Left lobe of liver (tissue), 2 donors: ENCODE data around the gene TBX10. TPM values are rescaled to one million over a fixed set of nuclear protein-coding genes. Genes with fewer than 3 reads are reported as not detected.
"Not testable (repeated sequence)": the region's sequence is repeated elsewhere in the genome, so short reads cannot be mapped to it uniquely, and the experiment has no call there.

Source experiments
- ATAC-seq: fragments of 200-7000 bp; cut with Tn5 transposase; one replicate; pipeline ENCODE4 v1.9.1; 2020; ENCODE audit warnings: mild to moderate bottlenecking, moderate library complexity
- DNase-seq: peaks from one replicate; pipeline ENCODE4 v3.0.0-alpha.2; 2020; ENCODE audit warnings: low spot score
- total RNA-seq: library from RNA; stranded (reverse); gene quantifications from one replicate; pipeline ENCODE4 v1.2.1, GENCODE V29; 2021
- donor health status: DM: no; HTN: no; CAD: no; lungs with moderate emphysema.
- donor health status: DM: no; HTN: yes; CAD: no.

TBX10 gene
- total RNA-seq, 1 donor from 2014 or later = 0.15 TPM

DNA sequence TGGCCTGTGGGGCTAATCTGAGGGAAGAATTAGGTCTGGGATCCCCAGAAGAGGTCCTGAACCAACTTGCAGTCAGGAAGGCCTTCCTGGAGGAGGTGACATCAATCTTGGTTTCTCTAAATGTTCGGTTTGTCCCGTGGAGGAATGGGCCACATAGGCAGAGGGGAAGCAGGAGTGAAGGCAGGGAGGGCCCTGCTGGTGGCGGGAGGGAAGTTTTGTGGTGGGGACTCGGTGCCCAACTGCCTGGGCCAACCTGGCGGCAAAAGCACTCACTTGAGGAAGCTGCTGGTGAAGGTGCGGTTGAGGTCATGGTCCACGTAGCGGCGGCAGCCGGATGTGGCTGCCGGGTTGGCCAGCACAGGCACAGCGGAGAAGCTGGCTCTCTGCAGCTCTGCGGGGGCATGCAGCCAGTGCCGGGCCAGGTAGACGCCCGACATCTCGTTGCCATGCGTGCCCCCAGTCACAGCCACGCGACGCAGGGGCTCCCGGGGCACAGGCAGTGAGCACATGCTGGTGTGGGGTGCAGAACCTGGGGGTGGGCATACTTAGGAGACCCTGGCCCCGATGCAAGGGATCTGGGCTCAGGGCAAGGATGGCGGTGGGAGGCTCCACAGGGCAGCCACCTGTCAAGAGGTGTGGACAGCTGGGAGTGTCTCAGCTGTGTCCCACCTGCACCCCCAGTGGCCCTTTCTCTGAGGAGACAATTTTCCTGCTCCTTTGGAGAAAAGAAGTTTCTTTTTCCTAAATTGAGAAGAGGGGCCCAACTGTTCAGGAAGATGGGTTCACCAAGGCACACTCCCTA lies 7.2 kb upstream of the TBX10 start:
- DNase-seq = no peak

DNA sequence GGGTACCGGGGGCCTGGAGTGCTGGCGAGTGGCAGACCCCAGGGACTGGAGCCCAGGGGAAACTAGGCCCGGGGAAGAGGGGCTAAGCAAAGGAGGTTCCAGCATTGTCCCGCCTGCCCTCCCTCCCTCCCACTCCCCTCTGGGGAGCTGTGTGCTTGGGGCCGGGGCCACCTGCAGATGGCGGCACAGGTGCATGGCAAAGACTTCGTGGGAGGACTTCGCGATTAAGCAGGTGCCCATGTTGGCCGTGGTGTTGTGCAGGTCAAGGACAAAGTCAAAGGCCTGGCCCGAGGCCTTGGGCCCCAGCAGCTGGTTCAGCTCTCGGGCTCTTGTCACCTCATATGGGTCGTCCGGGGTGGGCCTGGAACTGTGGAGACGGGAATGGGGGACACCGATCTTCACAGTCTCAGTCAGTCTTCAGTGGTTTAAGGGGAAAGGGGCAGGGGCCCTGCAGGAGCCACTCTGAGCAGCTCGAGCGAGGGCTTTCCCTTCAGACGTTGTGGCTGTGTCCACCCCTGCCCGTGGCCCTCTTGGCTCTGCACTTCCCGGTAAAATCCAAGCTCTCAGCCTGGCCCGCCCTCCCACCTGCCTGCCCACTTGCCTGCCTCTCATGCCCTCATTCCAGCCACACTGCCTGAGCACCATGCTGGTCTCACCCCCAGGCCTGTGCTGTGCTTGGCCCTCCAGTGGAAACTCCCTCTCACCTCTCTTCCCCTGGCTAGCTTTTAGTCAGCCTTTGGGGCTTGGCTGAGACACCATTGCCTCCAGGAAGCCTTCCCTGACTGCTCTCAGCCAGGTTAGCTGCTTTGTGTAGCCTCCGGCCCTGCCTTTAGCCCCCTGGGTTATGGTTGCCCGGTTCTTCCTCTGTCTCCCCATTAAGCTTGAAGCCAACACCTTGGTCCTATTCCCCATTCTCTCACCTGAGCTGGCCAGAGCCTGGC lies 6.2 kb upstream of the TBX10 start:
- ATAC-seq = no peak
- no peak for DNase-seq

More for the DNA sequence above, 7.2 kb upstream of the TBX10 start:
- ATAC-seq = no peak

DNA sequence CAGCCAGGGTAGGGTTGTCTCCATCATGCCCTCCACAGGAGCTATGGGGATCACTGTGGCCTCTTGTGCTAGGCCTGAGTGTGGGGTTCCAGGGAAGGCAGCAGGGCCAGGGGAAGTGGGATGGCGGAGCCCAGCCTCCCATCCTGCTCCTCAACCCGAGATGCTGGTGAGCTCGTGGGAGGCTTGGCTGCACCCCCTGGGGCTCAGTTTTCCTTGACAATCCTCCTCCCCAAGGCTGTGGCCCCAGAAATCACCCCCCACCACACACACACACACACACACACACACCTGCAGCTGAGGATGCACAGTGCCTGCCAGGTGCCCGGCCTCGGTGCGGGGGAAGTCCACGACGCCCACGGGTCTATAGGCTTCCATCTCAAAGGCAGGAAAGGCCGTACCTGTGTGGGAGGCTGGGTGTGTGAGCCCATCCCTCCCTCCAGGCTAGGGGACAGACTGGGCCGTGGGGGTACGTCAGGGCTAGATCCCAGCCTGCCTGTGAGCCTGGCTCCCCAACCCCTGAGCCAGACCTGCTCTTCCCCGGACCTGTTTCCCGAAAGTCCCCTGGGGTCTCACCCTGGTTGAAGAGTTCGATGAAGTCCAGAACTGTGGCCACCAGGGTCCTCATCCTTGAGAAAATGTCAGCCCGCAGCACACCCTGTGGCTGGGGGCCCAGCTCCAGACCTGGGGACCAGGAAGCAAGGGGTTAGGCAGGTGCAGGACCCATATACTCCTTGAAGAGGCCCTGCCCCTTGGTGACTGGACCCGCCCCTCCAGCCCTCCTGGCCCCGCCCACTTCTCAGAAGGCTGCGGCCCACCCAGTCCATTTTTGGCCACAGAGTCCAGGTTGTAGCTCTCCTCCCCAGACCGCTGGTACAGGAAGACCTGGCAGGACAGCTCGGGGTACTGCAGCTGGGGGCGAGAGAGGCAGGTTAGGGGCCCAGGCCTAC lies 5.2 kb upstream of the TBX10 start:
- ATAC-seq = no peak
- DNase-seq = no peak

DNA sequence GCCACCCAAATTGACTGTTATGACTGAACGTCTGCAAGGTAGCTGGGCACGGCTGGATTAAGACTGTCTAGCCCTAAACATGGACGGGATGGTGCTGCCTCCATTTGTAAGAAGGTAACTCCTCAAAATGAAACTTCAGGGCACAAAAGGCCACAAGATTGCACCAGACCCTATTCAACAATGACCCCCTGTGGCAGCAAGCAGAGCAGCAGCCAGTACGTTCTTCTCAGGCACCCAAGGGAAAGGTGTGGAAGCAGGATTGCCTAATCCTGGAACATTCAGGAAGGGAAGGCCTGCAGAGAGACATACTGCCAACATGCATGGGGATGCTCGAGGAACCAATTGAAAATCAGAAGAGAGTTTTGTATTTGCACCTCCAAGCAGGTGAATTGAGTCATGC lies 4.5 kb upstream of the TBX10 start:
- no peak for DNase-seq
- ATAC-seq = peak; percentile 57

DNA sequence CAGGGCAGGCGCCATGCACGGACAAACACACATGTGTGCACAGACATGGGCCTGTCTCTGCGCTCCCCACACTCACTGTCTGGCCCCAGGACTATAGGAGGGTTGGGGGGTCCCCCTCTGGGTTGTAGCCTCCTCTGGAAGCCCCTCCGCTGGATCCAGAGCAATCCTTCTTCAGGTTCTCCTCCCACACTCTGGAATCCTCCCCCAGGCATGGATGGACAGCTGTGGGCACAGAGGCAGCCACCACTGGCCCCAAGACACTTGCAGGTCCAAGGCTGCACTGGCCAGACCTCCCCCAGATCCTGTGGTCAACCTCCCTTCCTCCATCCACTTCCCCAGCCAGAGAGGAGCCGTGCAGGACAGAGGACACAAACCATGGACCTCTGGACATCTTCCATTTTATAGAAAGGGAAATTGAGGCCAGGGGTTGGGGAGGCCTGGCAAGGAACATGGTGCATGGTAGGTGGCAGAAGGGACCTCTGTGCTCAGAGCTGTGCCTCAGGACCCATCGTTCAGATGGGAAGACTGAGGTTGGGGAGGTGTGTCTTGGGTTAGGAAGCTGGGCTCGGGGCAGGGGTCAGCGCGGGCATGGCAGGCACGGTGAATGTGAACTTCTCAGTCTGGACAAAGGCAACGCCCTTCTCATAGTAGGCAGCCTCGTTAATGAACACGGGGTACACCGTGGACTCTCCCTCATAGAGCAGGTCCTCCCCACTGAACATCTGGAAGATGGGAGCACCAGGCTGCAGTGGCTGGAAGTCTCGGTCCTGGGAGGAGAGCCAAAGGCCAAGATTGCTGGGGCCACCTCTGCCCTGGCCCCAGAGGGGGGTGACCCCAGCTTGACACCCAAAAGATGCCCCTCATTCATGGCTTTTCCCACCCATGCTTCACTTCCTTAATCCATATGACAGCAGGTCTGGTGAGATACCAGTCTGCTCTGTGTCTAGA lies 2.9 kb upstream of the TBX10 start:
- DNase-seq (no peak), ATAC-seq (no peak)

DNA sequence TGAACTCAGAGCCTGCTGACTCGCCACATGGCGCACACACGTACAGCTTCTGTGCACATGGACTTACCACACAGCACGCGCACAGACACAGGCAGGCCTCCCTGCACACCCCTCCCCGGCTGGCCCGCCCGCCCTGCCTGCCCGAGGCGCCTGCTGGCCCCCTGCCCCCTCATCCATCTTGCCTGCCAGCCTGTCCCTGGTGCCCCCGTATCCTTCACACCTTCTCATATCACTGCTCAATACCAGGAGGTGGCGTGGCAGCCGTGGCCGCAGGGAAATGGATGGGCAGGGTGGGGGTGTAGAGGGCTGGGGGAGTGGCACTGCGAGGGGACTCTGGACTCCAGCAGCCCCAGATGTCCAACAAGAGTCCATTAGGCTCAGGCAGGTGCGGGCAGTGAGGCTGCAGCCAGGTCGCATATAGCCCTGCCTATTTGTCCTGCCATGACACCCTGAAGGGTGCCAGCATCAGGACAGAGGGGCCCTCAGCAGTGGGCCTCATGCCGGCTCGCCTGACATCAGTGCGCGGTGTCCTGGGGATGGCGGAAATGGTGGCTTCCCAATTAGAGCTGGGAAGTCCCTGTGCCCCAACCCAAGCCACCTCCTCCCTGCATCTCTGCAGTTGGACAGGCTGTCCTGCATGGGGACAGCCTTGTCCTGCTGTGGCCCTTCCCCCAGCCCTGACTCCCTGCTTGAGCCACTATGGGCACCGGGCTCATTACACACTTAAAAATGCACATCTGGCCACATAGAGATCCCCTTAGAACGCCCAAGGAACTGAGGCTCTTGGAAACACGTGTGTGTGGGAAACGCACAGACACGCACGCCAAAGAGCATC lies 2.0 kb upstream of the TBX10 start:
- no peak for DNase-seq

DNA sequence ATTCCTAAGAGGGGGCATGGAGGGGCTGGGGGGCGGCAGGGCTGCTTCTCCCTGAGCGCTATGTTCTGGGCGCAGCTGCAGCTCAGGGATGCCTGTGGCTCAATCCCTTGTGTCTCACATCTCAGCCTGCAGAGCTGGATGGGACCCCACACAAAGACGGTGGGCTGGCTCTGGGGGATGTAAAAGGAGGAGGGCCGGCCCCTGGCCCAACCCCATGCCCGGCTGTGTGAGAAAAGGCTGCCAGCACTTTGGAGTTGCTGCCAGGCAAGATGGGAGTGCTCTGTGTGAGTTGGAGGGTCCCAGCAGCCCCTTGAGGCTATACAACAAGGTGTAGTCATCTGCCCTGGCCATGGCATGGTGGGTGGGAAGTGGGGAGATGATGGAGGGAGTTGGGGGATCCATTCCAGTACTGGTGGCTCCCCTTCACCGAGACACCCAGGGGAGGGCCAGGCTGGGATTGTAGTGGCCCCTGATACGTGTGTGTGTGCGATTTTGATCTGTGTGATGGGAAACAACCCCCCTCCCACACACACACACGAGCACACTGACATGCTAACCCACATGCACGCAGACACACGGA lies 1.3 kb upstream of the TBX10 start:
- no peak for DNase-seq
- ATAC-seq = no peak

More for the DNA sequence above, 2.0 kb upstream of the TBX10 start:
- no peak for ATAC-seq

DNA sequence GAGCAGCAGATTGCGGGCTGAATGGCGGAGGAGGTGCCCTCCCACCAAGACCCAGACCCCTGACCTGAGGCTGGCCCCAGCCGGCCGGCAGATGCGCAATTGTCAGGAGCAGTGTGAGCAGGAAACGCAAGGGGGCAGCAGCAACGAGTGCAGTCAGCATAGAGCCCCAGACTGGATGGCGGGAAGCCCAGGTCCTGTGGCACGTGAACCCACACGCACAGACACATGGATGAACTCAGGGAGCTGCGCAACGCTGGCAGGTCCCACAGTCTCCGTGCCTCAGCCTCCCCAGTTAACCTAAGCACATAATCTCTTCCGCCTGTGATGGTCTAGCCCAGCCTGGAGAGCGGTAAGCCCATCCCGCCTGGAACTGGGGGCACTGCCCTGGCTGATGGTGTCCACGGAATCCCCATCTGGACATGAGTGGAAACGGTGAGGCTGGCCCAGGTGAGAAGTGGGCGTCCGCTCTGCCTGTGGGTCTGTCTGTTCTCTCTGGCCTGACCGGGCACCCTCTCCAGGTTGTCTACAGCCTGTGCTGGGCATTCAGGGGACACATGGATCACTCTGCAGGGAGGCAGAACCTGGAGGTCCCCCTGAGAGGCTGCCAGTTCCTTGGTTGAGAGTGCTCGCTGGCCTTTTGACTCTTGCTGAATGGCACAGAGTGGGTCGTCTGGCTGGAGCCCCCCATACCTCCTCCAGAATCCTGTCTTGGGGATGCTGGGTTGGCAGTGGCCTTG lies 626 bp upstream of the TBX10 start:
- DNase-seq (peak; percentile 86), ATAC-seq (peak; percentile 95)

DNA sequence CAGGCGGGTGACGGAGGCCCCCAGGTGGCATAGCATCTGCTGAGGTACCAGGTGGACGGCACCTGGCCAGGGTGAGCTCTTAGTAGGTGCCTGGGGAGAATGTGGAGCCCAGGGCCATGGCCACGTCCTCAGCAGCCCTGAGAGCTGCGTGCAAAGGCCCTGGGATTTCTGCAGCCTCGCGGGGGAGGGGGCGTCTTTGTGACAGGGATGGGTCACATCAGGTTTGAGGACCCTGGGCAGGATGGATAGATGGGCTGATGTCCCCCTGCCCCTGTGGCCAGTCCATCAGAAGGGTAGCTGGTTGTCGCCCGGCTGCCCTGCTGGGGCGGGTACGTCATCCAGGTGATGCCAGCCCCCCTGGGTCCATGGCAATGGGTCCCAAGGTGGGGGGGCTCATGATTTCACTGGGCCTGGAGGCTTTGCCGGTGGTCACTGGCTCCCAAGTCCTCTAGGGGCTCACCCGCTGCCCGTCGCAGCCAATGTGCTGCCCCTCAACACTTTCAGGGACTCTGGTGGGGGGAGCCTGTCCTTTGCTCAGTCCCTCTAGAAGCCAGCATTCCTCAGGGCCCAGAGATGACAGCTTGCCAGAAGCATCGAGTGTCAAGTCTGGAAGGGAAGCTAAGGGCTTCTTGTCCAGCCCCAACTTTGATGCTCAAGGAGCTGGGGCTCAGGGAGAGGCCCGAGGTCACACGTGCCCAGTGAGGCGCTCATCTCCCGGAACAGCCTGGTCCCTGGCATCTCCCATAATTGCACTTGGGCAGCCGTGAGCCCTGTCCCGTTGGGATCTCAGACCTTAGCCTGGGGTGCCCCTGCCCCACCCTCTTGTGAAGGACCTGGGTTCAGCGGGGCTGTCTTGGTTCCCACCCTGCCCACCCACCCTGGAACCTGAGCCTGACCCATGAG lies 777 bp downstream of the TBX10 start:
- DNase-seq = no peak
- ATAC-seq = no peak

DNA sequence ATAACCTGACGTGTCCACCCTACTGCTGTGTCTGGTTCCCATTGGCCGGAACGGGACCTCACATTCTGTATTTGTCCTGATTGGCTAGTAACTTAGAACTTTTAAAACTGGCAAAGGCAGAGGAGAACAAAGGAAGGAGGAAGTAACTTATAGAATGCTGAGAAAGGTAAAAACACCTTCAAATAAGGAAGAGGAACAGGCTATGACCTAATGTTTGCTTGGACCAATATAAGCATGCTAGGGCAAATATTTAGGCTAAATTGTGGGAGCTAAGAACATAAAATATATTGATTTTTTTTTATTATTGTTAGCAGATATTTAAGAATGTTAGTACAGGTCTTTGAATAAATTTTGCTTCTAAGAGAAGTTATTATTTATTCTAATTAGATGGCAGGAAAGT lies 2.1 kb downstream of the TBX10 start:
- ATAC-seq, DNase-seq: not testable (repeated sequence)

DNA sequence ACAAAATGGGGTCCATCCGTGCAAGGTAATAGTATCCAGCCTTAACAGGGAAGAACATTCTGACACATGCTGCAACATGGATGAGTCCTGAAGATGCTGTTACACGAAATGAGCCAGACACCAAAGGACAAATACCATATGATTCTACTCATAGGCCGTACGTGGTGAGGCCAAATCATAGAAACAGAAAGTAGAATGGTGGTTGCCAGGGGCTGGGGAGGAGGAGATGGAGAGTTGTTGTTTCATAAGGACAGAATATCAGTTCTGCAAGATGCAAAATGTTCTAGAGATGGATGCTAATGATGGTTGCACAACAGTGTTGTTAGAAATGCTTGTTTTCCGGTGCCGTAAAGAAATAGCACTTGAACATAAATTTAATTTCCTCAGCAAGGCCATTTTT lies 2.6 kb downstream of the TBX10 start:
- DNase-seq = no peak

DNA sequence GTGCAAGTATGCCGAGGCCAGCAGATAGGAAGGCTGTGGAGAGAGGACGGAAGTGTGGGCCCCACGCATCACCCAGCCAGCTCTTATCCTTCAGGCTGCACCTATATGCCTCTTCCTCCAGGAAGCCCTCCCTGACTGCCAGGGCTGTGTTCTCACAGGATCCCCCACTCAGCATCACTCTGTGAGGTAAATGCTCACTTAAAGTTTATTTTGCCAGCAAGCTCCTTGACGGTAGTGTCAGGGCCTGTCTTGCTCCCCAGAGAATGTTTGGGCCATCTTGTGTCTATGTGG lies 4.4 kb downstream of the TBX10 start:
- ATAC-seq = no peak
- DNase-seq = no peak

More for the DNA sequence above, 2.6 kb downstream of the TBX10 start:
- ATAC-seq = no peak

DNA sequence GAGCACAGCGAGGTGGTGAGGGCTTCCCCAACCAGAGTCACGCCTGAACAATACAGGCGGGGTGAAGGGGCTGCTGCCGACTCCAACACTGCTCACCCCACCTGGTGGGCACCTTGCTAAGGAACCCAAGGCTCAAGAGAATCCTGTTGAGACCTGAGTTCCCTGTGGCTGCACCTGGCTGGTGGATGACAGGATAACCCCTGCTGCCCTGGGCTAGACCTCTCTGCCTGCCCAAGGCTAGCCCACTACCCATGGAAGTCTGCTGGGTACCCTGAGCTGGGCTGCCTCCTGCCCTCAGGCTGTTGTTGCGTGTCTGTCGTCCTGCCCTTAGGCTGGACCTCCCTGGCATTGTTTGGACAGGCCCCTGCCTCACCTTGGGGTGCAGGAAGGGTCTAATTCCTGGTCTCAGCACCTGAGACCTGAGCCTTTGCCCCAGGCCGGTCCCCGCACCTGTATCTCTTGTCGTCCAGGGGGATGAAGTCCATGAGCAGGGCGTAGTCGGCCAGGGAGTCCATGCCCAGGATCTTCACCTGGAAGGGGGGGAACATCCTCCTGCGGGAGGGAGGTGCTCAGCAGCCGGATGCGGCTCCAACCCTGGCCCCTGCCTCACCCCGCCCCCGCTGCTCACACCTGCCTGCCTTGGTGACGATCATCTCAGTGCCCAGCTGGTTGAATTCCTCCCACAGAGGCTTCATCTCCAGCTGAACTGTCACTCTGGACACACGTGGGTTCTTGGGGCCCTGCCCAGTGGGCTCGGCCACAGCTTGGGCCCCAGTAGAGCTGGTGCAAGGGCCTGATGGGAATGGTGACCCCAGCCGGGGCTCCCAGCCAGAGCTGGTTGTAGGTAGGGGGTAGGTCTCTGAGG lies 5.0 kb downstream of the TBX10 start:
- ATAC-seq (no peak), DNase-seq (no peak)

DNA sequence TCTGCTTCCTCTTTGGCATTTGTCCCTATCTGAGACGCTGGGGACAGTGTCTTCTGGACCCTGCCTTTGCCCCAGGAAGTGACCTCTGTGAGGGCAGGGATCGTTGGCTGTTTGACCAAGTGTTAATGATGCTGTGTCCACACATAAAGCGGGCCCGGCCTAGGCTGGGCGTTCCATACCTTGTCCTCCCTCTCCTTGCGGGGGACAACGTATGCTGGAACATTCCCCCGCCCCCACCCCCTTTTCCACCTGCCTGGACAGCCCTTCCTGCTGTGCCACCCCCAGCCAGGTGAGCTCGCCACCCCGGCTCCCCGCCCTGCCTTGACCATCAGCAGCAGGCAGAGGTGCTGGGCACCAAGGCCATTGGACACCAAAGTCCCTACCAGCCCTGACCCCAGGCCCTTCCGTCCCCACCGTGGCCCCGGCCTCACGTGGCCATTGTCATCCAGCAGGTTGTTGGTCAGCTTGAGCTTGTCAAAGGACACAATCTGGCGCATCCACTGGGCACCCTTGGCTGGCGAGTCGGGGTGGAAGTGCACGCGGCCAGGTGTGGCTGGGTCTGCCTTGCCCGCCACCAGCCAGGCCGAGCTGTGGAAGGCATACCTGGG lies 5.7 kb downstream of the TBX10 start:
- ATAC-seq (no peak), DNase-seq (no peak)

DNA sequence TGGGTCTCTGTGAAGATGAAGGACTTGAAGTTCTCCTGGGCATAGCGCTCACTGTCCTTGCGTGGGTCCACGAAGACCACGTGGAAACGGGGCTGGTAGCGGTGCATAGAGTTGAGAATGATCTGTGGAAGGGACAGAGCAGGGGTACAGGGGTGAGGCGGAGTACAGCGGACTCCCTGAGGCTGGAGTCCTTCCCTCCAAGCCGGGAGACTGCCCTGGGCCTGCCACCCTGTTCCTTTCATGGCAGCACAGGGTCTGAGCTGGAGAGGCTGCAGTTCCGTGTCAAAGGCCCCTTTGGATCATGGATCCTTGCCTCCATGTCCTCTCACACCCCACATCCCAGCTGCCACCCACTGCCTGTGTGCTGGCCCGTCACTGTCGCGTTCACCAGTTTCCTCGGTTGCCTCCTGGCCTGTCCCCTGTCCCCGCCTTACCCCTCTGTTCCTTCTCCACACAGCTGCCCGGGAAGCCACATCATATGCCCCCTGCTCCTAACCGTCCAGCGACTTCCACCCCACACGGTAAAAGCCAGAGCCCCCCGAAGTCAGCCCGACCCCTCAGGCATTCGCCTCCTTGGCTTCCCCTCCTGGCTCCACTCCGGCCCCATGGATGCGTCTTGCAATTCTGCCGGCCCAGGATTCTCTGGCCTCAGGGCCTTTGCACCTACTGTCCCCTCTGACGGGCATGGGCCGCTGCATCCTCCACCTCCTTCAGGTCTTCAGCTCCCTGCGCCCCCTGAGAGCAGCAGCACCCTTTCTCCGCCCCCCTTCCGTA lies 6.4 kb downstream of the TBX10 start:
- ATAC-seq (no peak), DNase-seq (no peak)
